DOHH2 (cell line): ENCODE data around the gene ZNF184.

Experiments used
- H3F3A ChIP-seq: fragments of 200-600 bp; sonication (generic), shearing (Covaris generic); 2 replicates; pipeline ENCODE4 v1.6.0; 2016; ENCODE audit warnings: antibody characterized with exemption, mild to moderate bottlenecking; ENCODE audit not compliant: control insufficient read depth, insufficient read depth
- H3K27ac ChIP-seq: fragments of 200-600 bp; sonication (generic); 2 replicates; pipeline ENCODE4 v1.5.1; 2014; ENCODE audit warnings: low read depth, mild to moderate bottlenecking, low read length, moderate library complexity
- H3K27me3 ChIP-seq: fragments of 200-600 bp; sonication (generic); 2 replicates; pipeline ENCODE4 v1.6.1; 2014; ENCODE audit warnings: mild to moderate bottlenecking, low read length, mixed read lengths; ENCODE audit not compliant: control insufficient read depth
- H3K36me3 ChIP-seq: fragments of 200-600 bp; sonication (generic); 2 replicates; pipeline ENCODE4 v1.6.1; 2014; ENCODE audit warnings: mild to moderate bottlenecking, low read length, moderate library complexity, mixed read lengths; ENCODE audit not compliant: control insufficient read depth
- H3K4me1 ChIP-seq: fragments of 200-600 bp; sonication (generic); 2 replicates; pipeline ENCODE4 v1.6.1; 2014; ENCODE audit warnings: mild to moderate bottlenecking, low read length, mixed read lengths; ENCODE audit not compliant: control insufficient read depth
- H3K4me2 ChIP-seq: fragments of 200-600 bp; sonication (generic); 2 replicates; pipeline ENCODE4 v1.6.0; 2014; ENCODE audit warnings: mild to moderate bottlenecking, low read length, moderate library complexity
- H3K4me3 ChIP-seq: fragments of 200-600 bp; sonication (generic); 2 replicates; pipeline ENCODE4 v1.5.1; 2014; ENCODE audit warnings: mild to moderate bottlenecking, low read length, mixed read lengths
- H3K79me2 ChIP-seq: fragments of 200-600 bp; sonication (generic); 2 replicates; pipeline ENCODE4 v1.6.1; 2014; ENCODE audit warnings: mild to moderate bottlenecking, low read length, mixed read lengths; ENCODE audit not compliant: control insufficient read depth
- H3K9me2 ChIP-seq: fragments of 200-600 bp; sonication (generic); replicated peaks from 2 replicates; pipeline ENCODE4 v1.6.1; 2014; ENCODE audit warnings: mild to moderate bottlenecking, low read length, mixed read lengths; ENCODE audit not compliant: control insufficient read depth
- H3K9me3 ChIP-seq: fragments of 200-600 bp; sonication (generic); 2 replicates; pipeline ENCODE4 v1.6.1; 2014; ENCODE audit warnings: antibody characterized with exemption, low read length, mixed read lengths; ENCODE audit not compliant: control insufficient read depth, insufficient read depth
- H4K20me1 ChIP-seq: fragments of 200-600 bp; sonication (generic); 2 replicates; pipeline ENCODE4 v1.6.0; 2014; ENCODE audit warnings: low read depth, mild to moderate bottlenecking, antibody characterized with exemption, low read length, moderate library complexity; ENCODE audit not compliant: control insufficient read depth, insufficient read depth
- EZH2phosphoT487 ChIP-seq: fragments of 200-600 bp; sonication (generic); IDR thresholded peaks from 2 replicates; pipeline ENCODE4 v1.6.1; 2017; ENCODE audit warnings: borderline replicate concordance, mild to moderate bottlenecking, antibody characterized with exemption, low read length, moderate library complexity, mixed read lengths
- TF ChIP-seq, protein P1 (sequence below): fragments of 200-600 bp; sonication (generic); IDR thresholded peaks from one replicate; pipeline ENCODE4 v1.5.1; 2014; ENCODE audit warnings: antibody characterized with exemption, mild to moderate bottlenecking, low read depth, low read length; ENCODE audit not compliant: poor library complexity, severe bottlenecking

Gene ZNF184

DNA sequence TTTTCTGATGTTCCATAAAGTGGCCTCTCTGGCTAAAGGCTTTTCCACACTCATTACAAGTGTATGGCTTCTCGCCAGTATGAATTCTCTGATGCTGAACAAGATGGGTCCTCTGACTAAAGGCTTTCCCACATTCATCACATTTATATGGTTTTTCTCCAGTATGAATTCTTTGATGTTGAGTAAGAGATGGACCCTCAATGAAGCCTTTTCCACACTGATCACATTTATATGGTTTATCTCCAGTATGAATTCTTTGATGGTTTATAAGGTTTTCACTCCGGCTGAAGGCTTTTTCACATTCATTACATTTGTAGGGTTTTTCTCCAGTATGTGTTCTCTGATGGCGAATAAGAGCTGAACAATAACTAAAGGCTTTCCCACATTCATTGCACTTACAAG is 20.4 kb downstream of the ZNF184 start:
- Histone ChIP-seq H3K4me1 (no peaks in the 10 kb centered on the region), H3K9me3 (peaks cover 83% of the 10 kb centered on the region), H3F3A (no peaks in the 10 kb centered on the region), H3K4me3 (no peak overlapping the region), H3K4me2 (no peak overlapping the region), H3K79me2 (no peaks in the 10 kb centered on the region), H3K9me2 (no peaks in the 10 kb centered on the region), H3K27ac (no peak overlapping the region), H4K20me1 (no peaks in the 10 kb centered on the region), H3K36me3 (peaks cover 92% of the 10 kb centered on the region), H3K27me3 (no peaks in the 10 kb centered on the region)
- no peak for TF ChIP-seq EZH2phosphoT487
- TF ChIP-seq, protein P1, sequence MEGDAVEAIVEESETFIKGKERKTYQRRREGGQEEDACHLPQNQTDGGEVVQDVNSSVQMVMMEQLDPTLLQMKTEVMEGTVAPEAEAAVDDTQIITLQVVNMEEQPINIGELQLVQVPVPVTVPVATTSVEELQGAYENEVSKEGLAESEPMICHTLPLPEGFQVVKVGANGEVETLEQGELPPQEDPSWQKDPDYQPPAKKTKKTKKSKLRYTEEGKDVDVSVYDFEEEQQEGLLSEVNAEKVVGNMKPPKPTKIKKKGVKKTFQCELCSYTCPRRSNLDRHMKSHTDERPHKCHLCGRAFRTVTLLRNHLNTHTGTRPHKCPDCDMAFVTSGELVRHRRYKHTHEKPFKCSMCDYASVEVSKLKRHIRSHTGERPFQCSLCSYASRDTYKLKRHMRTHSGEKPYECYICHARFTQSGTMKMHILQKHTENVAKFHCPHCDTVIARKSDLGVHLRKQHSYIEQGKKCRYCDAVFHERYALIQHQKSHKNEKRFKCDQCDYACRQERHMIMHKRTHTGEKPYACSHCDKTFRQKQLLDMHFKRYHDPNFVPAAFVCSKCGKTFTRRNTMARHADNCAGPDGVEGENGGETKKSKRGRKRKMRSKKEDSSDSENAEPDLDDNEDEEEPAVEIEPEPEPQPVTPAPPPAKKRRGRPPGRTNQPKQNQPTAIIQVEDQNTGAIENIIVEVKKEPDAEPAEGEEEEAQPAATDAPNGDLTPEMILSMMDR = no peak

DNA sequence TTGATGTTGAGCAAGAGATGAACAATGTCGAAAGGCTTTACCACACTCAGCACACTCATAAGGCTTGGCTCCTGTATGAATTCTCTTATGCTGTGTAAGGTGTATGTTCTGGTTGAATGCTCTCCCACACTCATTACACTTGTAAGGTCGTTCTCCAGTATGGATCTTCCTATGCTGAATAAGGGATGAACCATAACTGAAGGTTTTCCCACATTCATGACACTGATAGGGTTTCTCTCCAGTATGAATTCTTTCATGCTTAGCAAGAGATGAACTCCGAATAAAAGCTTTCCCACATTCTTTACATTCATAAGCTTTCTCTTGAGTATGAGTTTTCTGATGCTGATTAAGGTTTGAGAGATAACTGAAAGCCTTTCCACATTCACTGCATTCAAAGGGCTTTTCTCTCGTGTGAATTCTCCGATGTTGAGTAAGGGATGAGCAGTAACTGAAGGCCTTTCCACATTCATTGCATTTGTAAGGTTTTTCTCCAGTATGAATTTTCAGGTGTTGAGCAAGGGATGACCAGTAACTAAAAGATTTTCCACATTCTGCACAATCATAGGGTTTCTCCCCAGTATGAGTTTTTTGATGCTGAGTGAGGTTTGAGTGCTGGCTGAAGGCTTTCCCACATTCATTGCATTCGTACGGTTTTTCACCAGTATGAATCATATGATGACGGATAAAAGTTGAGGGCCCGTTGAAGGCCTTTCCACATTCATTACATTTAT is 21.1 kb downstream of the ZNF184 start:
- TF ChIP-seq, protein P1 = no peak
- TF ChIP-seq EZH2phosphoT487 = no peak
- no peaks in the 10 kb centered on the region for H4K20me1 ChIP-seq
- peaks cover 86% of the 10 kb centered on the region for H3K36me3 ChIP-seq
- H3K4me3 ChIP-seq = no peak overlapping the region
- no peaks in the 10 kb centered on the region for H3K79me2 ChIP-seq
- H3F3A ChIP-seq = no peaks in the 10 kb centered on the region
- peaks cover 77% of the 10 kb centered on the region for H3K9me3 ChIP-seq
- H3K27me3 ChIP-seq = no peaks in the 10 kb centered on the region
- H3K9me2 ChIP-seq = no peaks in the 10 kb centered on the region
- no peak overlapping the region for H3K27ac ChIP-seq
- H3K4me1 ChIP-seq = no peaks in the 10 kb centered on the region
- H3K4me2 ChIP-seq = no peak overlapping the region

DNA sequence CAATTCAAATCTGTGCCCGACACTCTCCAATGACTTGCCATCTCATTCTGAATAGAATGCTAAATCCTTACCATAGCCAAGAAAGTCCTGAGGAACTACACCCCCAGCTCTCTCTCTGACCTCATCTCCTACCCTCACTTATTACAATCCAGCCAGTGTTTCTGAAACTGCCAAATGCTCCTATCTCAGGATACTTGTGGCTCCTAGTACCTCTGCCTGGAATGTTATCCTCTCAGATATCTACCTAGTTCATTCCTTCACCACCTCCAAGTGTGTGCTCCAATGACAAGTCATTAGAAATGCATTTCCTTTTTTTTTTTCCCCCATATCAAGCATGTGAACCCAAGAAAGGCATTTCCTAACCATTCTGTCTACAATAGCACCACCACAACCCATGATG is 24.4 kb downstream of the ZNF184 start:
- Histone ChIP-seq H4K20me1 (no peaks in the 10 kb centered on the region), H3K9me3 (peaks cover 46% of the 10 kb centered on the region), H3K79me2 (no peaks in the 10 kb centered on the region), H3K36me3 (peaks cover 52% of the 10 kb centered on the region), H3K4me1 (no peaks in the 10 kb centered on the region), H3F3A (no peaks in the 10 kb centered on the region), H3K27me3 (no peaks in the 10 kb centered on the region), H3K27ac (no peak overlapping the region), H3K4me3 (no peak overlapping the region), H3K4me2 (no peak overlapping the region), H3K9me2 (no peaks in the 10 kb centered on the region)
- TF ChIP-seq, protein P1 = no peak
- no peak for TF ChIP-seq EZH2phosphoT487
